Erythroblast (primary cell): Measurements from ENCODE around the gene CBFA2T2.
"Not testable (repeated sequence)": the region's sequence is repeated elsewhere in the genome, so short reads cannot be mapped to it uniquely, and the experiment has no call there.

Experiments used
- GATA1 ChIP-seq: IDR thresholded peaks from 2 replicates; pipeline ENCODE4 v1.6.1; 2011; ENCODE audit warnings: low read depth, mild to moderate bottlenecking, control low read depth, low read length, moderate library complexity
- POLR2A ChIP-seq: IDR thresholded peaks from 2 replicates; pipeline ENCODE4 v1.6.1; 2011; ENCODE audit warnings: mild to moderate bottlenecking, low read length

DNA sequence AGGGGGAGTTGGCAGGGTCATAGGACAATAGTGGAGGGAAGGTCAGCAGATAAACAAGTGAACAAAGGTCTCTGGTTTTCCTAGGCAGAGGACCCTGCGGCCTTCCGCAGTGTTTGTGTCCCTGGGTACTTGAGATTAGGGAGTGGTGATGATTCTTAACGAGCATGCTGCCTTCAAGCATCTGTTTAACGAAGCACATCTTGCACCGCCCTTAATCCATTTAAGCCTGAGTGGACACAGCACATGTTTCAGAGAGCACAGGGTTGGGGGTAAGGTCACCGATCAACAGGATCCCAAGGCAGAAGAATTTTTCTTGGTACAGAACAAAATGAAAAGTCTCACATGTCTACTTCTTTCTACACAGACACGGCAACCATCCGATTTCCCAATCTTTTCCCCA is 45.8 kb downstream of the CBFA2T2 start:
- TF ChIP-seq POLR2A, GATA1: not testable (repeated sequence)
